Memory B cell (primary cell): ENCODE data around the gene DMRTC1B.
"Not testable (repeated sequence)": the region's sequence is repeated elsewhere in the genome, so short reads cannot be mapped to it uniquely, and the experiment has no call there.

Source experiments
- ATAC-seq: fragments of 150-1000 bp; cut with Tn5 transposase; 2 replicates; pipeline ENCODE4 v1.10.0; 2021; ENCODE audit warnings: low read depth, mild to moderate bottlenecking, moderate library complexity
- DNase-seq, 2 donors: peaks; one replicate each; pipeline ENCODE4 v3.0.0; 2022; ENCODE audit warnings: low spot score in 2 of 2
- H3K27ac Mint-ChIP-seq: one replicate; pipeline ENCODE4 v1.8.0; 2022; ENCODE audit warnings: mild to moderate bottlenecking, moderate library complexity, mixed read lengths
- H3K27me3 Mint-ChIP-seq: one replicate; pipeline ENCODE4 v1.8.0; 2022; ENCODE audit warnings: mixed read lengths
- H3K36me3 Mint-ChIP-seq: one replicate; pipeline ENCODE4 v1.8.0; 2022; ENCODE audit warnings: mild to moderate bottlenecking, mixed read lengths
- H3K4me1 Mint-ChIP-seq: one replicate; pipeline ENCODE4 v1.8.0; 2022; ENCODE audit warnings: mixed read lengths
- H3K4me3 Mint-ChIP-seq: one replicate; pipeline ENCODE4 v1.8.0; 2022; ENCODE audit warnings: mild to moderate bottlenecking, moderate library complexity, mixed read lengths
- H3K9me3 Mint-ChIP-seq: one replicate; pipeline ENCODE4 v1.8.0; 2022; ENCODE audit warnings: mixed read lengths

The DMRTC1B gene

GRCh38 chrX:72830701-72831100 is 54.0 kb downstream of the DMRTC1B start:
- not testable (repeated sequence) for H3K4me3 Mint-ChIP-seq, H3K27me3 Mint-ChIP-seq, ATAC-seq, H3K9me3 Mint-ChIP-seq, DNase-seq, H3K36me3 Mint-ChIP-seq, H3K27ac Mint-ChIP-seq, H3K4me1 Mint-ChIP-seq

- H3K27ac Mint-ChIP-seq, H3K4me1 Mint-ChIP-seq, ATAC-seq, H3K36me3 Mint-ChIP-seq, DNase-seq, H3K9me3 Mint-ChIP-seq, H3K4me3 Mint-ChIP-seq, H3K27me3 Mint-ChIP-seq: not testable (repeated sequence)
These were observed 60.8 kb downstream of the DMRTC1B start for GRCh38 chrX:72837532-72837931.

GRCh38 chrX:72882898-72883297 is 106.2 kb downstream of the DMRTC1B start:
- not testable (repeated sequence) for H3K36me3 Mint-ChIP-seq, H3K9me3 Mint-ChIP-seq, H3K4me3 Mint-ChIP-seq, H3K4me1 Mint-ChIP-seq, ATAC-seq, H3K27me3 Mint-ChIP-seq, H3K27ac Mint-ChIP-seq, DNase-seq

- not testable (repeated sequence) for H3K36me3 Mint-ChIP-seq, ATAC-seq, H3K27me3 Mint-ChIP-seq, H3K4me1 Mint-ChIP-seq, H3K4me3 Mint-ChIP-seq, H3K27ac Mint-ChIP-seq, DNase-seq, H3K9me3 Mint-ChIP-seq
These were observed 113.0 kb downstream of the DMRTC1B start for GRCh38 chrX:72889740-72890139.
